ENCODE results near the gene PSMF1. TPM values are rescaled to one million over a fixed set of nuclear protein-coding genes. Genes with fewer than 3 reads are reported as not detected.

PSMF1 gene
- total RNA-seq, 4 donors from 2014 or later: 65.4 to 91.5 (median 73.4) TPM

DNA sequence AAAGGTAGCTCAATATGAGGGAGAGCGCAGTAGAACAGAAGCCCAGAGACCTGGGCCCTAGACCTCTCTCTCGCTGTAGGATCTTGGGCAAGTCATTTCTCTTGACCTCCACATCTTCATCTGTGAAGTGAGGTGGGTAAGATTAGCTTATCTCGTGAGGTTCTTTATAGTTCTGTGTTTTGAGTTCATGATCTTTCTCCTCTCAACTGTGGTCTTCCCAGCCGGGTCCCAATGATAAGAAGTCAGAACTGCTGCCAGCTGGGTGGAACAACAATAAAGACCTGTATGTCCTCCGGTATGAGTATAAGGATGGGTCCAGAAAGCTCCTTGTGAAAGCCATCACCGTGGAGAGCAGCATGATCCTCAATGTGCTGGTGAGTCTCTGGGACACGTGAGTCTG, 6.9 kb downstream of the PSMF1 start:
- 95% methylated on average over 7 of the region's 7 CpGs for WGBS
- Histone ChIP-seq H3K4me1 (peaks cover 34 to 45% (median 40%) of the 10 kb centered on the region in 4 donors), H3K27ac (replicated peaks in 1 of 4) (no peak overlapping the region), H3K27me3 (no peaks in the 10 kb centered on the region), H3K4me3 (no peak overlapping the region), H3K36me3 (peaks cover 35 to 58% (median 54%) of the 10 kb centered on the region in 4 donors), H3K9me3 (no peaks in the 10 kb centered on the region)
- intact Hi-C loops (cut with DNase I): no loop called here
- no peak for DNase-seq (ENCODE audit: extremely low spot score)
- no peak for TF ChIP-seq POLR2AphosphoS5 (IDR thresholded peaks at IDR 0.05)
- TF ChIP-seq, protein P1, sequence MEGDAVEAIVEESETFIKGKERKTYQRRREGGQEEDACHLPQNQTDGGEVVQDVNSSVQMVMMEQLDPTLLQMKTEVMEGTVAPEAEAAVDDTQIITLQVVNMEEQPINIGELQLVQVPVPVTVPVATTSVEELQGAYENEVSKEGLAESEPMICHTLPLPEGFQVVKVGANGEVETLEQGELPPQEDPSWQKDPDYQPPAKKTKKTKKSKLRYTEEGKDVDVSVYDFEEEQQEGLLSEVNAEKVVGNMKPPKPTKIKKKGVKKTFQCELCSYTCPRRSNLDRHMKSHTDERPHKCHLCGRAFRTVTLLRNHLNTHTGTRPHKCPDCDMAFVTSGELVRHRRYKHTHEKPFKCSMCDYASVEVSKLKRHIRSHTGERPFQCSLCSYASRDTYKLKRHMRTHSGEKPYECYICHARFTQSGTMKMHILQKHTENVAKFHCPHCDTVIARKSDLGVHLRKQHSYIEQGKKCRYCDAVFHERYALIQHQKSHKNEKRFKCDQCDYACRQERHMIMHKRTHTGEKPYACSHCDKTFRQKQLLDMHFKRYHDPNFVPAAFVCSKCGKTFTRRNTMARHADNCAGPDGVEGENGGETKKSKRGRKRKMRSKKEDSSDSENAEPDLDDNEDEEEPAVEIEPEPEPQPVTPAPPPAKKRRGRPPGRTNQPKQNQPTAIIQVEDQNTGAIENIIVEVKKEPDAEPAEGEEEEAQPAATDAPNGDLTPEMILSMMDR (IDR thresholded peaks at IDR 0.05): no peak
- TF ChIP-seq POLR2A (IDR thresholded peaks at IDR 0.05; ENCODE audit: low read depth): no peak
- no peak for TF ChIP-seq EP300 (IDR thresholded peaks at IDR 0.05)

DNA sequence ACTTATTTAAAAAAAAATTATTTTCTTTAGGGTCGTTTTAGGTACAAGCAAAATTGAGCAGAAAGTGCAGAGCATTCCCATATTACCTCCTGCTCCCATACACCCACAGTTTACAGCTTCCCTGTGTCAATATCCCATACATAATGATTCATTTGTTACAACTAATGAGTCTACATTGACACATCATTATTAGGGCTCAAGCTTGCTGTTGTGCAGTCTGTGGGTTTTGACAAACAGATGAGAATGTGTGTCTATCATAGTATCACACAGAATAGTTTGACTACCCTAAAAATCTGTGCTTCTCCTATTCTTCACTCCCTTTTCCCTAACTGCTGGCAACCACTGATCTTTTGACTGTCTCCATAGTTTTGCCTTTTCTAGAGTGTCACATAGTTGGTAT, 9.4 kb downstream of the PSMF1 start:
- intact Hi-C loops (cut with DNase I): no loop called here
- peaks cover 9 to 27% (median 14%) of the 10 kb centered on the region in 4 donors for H3K4me1 ChIP-seq
- H3K27ac ChIP-seq (replicated peaks in 1 of 4): no peak overlapping the region
- H3K27me3 ChIP-seq: no peaks in the 10 kb centered on the region
- no peak for TF ChIP-seq POLR2AphosphoS5 (IDR thresholded peaks at IDR 0.05)
- TF ChIP-seq EP300 (IDR thresholded peaks at IDR 0.05): no peak
- TF ChIP-seq, protein P1 (IDR thresholded peaks at IDR 0.05): no peak
- TF ChIP-seq POLR2A (IDR thresholded peaks at IDR 0.05; ENCODE audit: low read depth): no peak
- no peak overlapping the region for H3K4me3 ChIP-seq
- WGBS: 84% methylated on average over 1 of the region's 1 CpG
- DNase-seq (ENCODE audit: extremely low spot score): no peak
- no peaks in the 10 kb centered on the region for H3K9me3 ChIP-seq
- H3K36me3 ChIP-seq: peaks cover 35 to 81% (median 76%) of the 10 kb centered on the region in 4 donors

DNA sequence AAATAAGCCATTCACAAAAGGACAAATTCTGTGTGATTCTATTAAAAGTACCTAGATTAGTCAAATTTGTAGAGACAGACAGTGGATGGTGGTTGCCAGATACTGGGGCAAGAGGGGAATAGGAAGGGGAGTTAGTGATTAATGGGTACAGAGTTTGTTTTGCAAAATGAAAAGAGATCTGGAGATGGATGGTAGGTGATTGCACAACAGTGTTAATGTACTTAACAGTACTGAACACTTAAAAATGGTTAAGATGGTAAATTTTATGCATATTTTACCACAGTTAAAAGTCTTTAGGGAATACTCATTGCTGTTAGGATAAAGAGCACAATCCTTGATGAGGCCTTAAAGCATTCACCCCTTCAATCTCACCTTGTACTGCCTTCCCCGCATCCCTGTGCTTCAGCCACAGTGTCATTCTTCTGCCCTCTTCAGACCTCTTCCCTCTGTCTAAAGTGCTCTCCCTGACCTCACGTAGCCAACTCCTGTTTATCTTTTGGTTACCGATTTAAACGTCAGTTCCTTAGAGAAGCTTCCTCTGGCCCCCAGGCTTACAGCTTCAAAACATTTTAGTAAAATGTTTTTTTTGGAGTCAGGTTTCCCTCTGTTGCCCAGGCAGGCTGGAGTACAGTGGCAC, 11.8 kb downstream of the PSMF1 start:
- intact Hi-C loops (cut with DNase I): no loop called here
- no peak for TF ChIP-seq POLR2AphosphoS5 (IDR thresholded peaks at IDR 0.05)
- no peak for TF ChIP-seq EP300 (IDR thresholded peaks at IDR 0.05)
- TF ChIP-seq, protein P1 (IDR thresholded peaks at IDR 0.05): no peak
- 74% methylated on average over 4 of the region's 4 CpGs for WGBS

DNA sequence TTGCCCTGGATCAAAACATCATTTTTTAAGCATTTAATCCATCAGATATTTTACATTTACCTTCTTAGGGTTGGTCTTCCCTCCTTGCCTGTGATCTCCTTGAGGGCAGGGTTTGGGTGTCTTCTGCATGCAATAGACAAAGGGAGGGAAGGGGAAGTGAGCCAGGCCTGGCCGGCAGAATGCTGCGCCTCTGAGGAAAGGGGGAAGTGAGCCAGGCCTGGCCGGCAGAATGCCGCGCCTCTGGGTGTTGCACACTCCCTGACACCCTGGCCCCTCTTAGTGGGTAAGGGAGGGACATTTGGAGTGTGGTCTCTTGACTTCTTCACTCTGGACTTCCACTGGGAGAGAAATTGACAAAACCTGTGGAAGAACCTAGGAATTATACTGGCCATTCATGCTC, 12.4 kb downstream of the PSMF1 start:
- WGBS: 90% methylated on average over 5 of the region's 5 CpGs
- TF ChIP-seq POLR2AphosphoS5 (IDR thresholded peaks at IDR 0.05): no peak
- TF ChIP-seq, protein P1 (IDR thresholded peaks at IDR 0.05): no peak

More for the DNA sequence above, 11.8 kb downstream of the PSMF1 start:
- H3K27ac ChIP-seq (replicated peaks in 1 of 4): no peak overlapping the region
- peaks cover 0 to 7% (median 0%) of the 10 kb centered on the region in 4 donors for H3K4me1 ChIP-seq
- no peak overlapping the region for H3K4me3 ChIP-seq
- no peak for DNase-seq (ENCODE audit: extremely low spot score)
- no peaks in the 10 kb centered on the region for H3K27me3 ChIP-seq
- H3K36me3 ChIP-seq: peaks cover 44 to 90% (median 82%) of the 10 kb centered on the region in 4 donors
- H3K9me3 ChIP-seq: no peaks in the 10 kb centered on the region

DNA sequence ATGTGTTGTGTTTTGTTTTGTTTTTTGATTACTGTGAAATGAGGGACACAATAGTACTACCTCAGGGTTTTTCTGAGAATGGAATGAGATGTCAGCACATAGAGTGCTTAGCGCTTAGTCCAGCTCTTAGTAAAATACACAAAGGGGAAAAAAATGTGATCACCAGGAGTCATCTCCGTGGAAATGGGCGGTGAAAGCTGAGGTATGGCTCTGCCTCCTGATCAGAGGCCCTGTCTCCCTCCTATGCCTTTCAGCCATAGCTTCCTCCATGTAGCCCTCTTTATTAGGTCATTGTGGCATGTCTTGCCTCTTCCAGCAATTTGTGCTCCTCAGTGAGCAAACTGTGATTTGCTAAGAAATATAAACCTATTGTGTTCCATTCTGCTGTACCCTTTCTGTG, 13.0 kb downstream of the PSMF1 start:
- TF ChIP-seq EP300 (IDR thresholded peaks at IDR 0.05) (no peak), POLR2A (IDR thresholded peaks at IDR 0.05; ENCODE audit: low read depth) (no peak), POLR2AphosphoS5 (IDR thresholded peaks at IDR 0.05) (no peak)
- TF ChIP-seq, protein P1 (IDR thresholded peaks at IDR 0.05): no peak
- 87% methylated on average over 3 of the region's 3 CpGs for WGBS
- H3K9me3 ChIP-seq: no peaks in the 10 kb centered on the region
- intact Hi-C loops (cut with DNase I): no loop called here
- DNase-seq (ENCODE audit: extremely low spot score): no peak
- no peak overlapping the region for H3K27ac ChIP-seq (replicated peaks in 1 of 4)
- H3K27me3 ChIP-seq: no peaks in the 10 kb centered on the region
- H3K36me3 ChIP-seq: peaks cover 52 to 90% (median 82%) of the 10 kb centered on the region in 4 donors
- no peak overlapping the region for H3K4me3 ChIP-seq
- peaks cover 0 to 7% (median 0%) of the 10 kb centered on the region in 4 donors for H3K4me1 ChIP-seq

More for the DNA sequence above, 12.4 kb downstream of the PSMF1 start:
- H3K27ac ChIP-seq (replicated peaks in 1 of 4): no peak overlapping the region
- H3K9me3 ChIP-seq: no peaks in the 10 kb centered on the region
- DNase-seq (ENCODE audit: extremely low spot score): no peak
- H3K36me3 ChIP-seq: peaks cover 50 to 90% (median 82%) of the 10 kb centered on the region in 4 donors
- intact Hi-C loops (cut with DNase I): no loop called here
- no peak overlapping the region for H3K4me3 ChIP-seq
- H3K27me3 ChIP-seq: no peaks in the 10 kb centered on the region
- peaks cover 0 to 7% (median 0%) of the 10 kb centered on the region in 4 donors for H3K4me1 ChIP-seq
